Fibroblast of lung (primary cell): ENCODE measurements around the gene IL3. TPM values are rescaled to one million over a fixed set of nuclear protein-coding genes. Genes with fewer than 3 reads are reported as not detected.

ENCODE experiments used
- DNase-seq, 2 donors: peaks; one replicate each; pipeline versions ENCODE4 v3.0.0 to v3.0.0-alpha.2; 2010; ENCODE audit warnings: low read depth in 2 of 2
- H2AFZ ChIP-seq: 2 replicates; pipeline ENCODE4 v1.5.1; 2012; ENCODE audit warnings: low read length, control low read depth, inconsistent platforms
- H3K27ac ChIP-seq: 2 replicates; pipeline ENCODE4 v1.5.1; 2011; ENCODE audit warnings: low read length, control low read depth; ENCODE audit not compliant: insufficient read depth
- H3K27me3 ChIP-seq: 2 replicates; pipeline ENCODE4 v1.5.1; 2011; ENCODE audit warnings: mild to moderate bottlenecking, low read length; ENCODE audit not compliant: control insufficient read depth, insufficient read depth
- H3K36me3 ChIP-seq: 2 replicates; pipeline ENCODE4 v1.5.1; 2011; ENCODE audit warnings: low read length; ENCODE audit not compliant: control insufficient read depth, insufficient read depth
- H3K4me1 ChIP-seq: 2 replicates; pipeline ENCODE4 v1.5.1; 2011; ENCODE audit warnings: low read length; ENCODE audit not compliant: control insufficient read depth, insufficient read depth; ENCODE audit errors: extremely low read depth
- H3K4me2 ChIP-seq: 2 replicates; pipeline ENCODE4 v1.5.1; 2011; ENCODE audit warnings: low read length, control low read depth; ENCODE audit not compliant: insufficient read depth; ENCODE audit errors: extremely low read depth
- H3K4me3 ChIP-seq, 4 experiments: fragments of 200-600 bp in 1 of 4; sonication (generic) in 1 of 4; replicated peaks in 1 of 4; 2 replicates each; pipeline ENCODE4 v1.5.1; 2011 to 2016; ENCODE audit warnings: low read length in 4 of 4, low read depth in 3 of 4, mild to moderate bottlenecking in 3 of 4, control low read depth in 2 of 4, inconsistent platforms in 1 of 4, mixed read lengths in 1 of 4; ENCODE audit not compliant: insufficient read depth in 1 of 4; ENCODE audit errors: control extremely low read depth in 1 of 4
- H3K79me2 ChIP-seq: 2 replicates; pipeline ENCODE4 v1.5.1; 2012; ENCODE audit warnings: mild to moderate bottlenecking, low read length, inconsistent platforms; ENCODE audit not compliant: control insufficient read depth, insufficient read depth
- H3K9ac ChIP-seq: 2 replicates; pipeline ENCODE4 v1.5.1; 2011; ENCODE audit warnings: mild to moderate bottlenecking, low read length, control low read depth; ENCODE audit not compliant: insufficient read depth
- H3K9me3 ChIP-seq: 2 replicates; pipeline ENCODE4 v1.5.1; 2012; ENCODE audit warnings: low read depth, low read length; ENCODE audit not compliant: control insufficient read depth, insufficient read depth
- H4K20me1 ChIP-seq: 2 replicates; pipeline ENCODE4 v1.5.1; 2011; ENCODE audit warnings: low read length; ENCODE audit not compliant: control insufficient read depth, insufficient read depth; ENCODE audit errors: extremely low read depth
- CTCF ChIP-seq, 2 donors: IDR thresholded peaks in 1 of 2; conservative IDR thresholded peaks in 1 of 2; 1 replicate in 1 of 2; 2 replicates in 1 of 2; pipeline ENCODE4 v1.5.1; 2011 to 2012; ENCODE audit warnings: low read length in 2 of 2, control low read depth in 1 of 2, inconsistent platforms in 1 of 2, low read depth in 1 of 2, mild to moderate bottlenecking in 1 of 2
- EZH2 ChIP-seq: IDR thresholded peaks from 2 replicates; pipeline ENCODE4 v1.5.1; 2012; ENCODE audit warnings: low read length, control low read depth, mild to moderate bottlenecking; ENCODE audit errors: missing control alignments
- polyA plus RNA-seq, 2 donors: library from polyadenylated mRNA; depleted of rRNA in 1 of 2; stranded (reverse) in 1 of 2; unstranded in 1 of 2; fragments of >200 nt; gene quantifications; 2 replicates each; pipeline ENCODE4 v1.2.1, GENCODE V29; 2011 to 2012; ENCODE audit warnings: missing spikeins in 1 of 2
- total RNA-seq: library from RNA; depleted of rRNA; stranded (reverse); fragments of >200 nt; gene quantifications from 2 replicates; pipeline ENCODE4 v1.2.1, GENCODE V29; 2014

The IL3 gene
- total and polyA plus RNA-seq, 2 donors (not counting 1 experiment from before 2014, with no cell fraction given), result not detected

- TF ChIP-seq EZH2, result no peak
- TF ChIP-seq CTCF (conservative IDR thresholded peaks at IDR 0.05 in 1 of 2, IDR thresholded peaks at IDR 0.05 in 1 of 2; ENCODE audit: low read depth in 1 of 2, low read length in 2 of 2), result no peak
- H4K20me1 ChIP-seq, result no peaks in the 10 kb centered on the region
These were observed 27.3 kb upstream of the IL3 start for GRCh38 chr5:132033122-132033521.

GRCh38 chr5:132037353-132037752 lies 23.1 kb upstream of the IL3 start:
- Histone ChIP-seq H3K4me3 (no peak overlapping the region), H3K27me3 (no peaks in the 10 kb centered on the region), H3K79me2 (no peaks in the 10 kb centered on the region), H4K20me1 (no peaks in the 10 kb centered on the region), H3K4me2 (no peak overlapping the region), H3K27ac (no peak overlapping the region), H3K4me1 (no peaks in the 10 kb centered on the region), H2AFZ (no peak overlapping the region), H3K9me3 (no peaks in the 10 kb centered on the region), H3K9ac (no peak overlapping the region), H3K36me3 (no peaks in the 10 kb centered on the region)
- TF ChIP-seq CTCF (conservative IDR thresholded peaks at IDR 0.05 in 1 of 2, IDR thresholded peaks at IDR 0.05 in 1 of 2; ENCODE audit: low read depth in 1 of 2, low read length in 2 of 2) (no peak), EZH2 (no peak)
- DNase-seq, result no peak

More at GRCh38 chr5:132033122-132033521, 27.3 kb upstream of the IL3 start:
- H2AFZ ChIP-seq, result no peak overlapping the region
- H3K79me2 ChIP-seq, result no peaks in the 10 kb centered on the region
- peaks cover 12% of the 10 kb centered on the region for H3K27me3 ChIP-seq
- H3K4me2 ChIP-seq, result no peak overlapping the region
- no peak overlapping the region for H3K9ac ChIP-seq
- no peak overlapping the region for H3K4me3 ChIP-seq
- no peak for DNase-seq
- H3K36me3 ChIP-seq, result no peaks in the 10 kb centered on the region
- no peak overlapping the region for H3K27ac ChIP-seq
- no peaks in the 10 kb centered on the region for H3K4me1 ChIP-seq
- no peaks in the 10 kb centered on the region for H3K9me3 ChIP-seq

- no peak overlapping the region for H3K4me3 ChIP-seq
- H3K4me1 ChIP-seq, result no peaks in the 10 kb centered on the region
- H3K27ac ChIP-seq, result no peak overlapping the region
- H3K9ac ChIP-seq, result no peak overlapping the region
- no peak overlapping the region for H3K4me2 ChIP-seq
- H3K27me3 ChIP-seq, result peaks cover 2% of the 10 kb centered on the region
- no peaks in the 10 kb centered on the region for H3K9me3 ChIP-seq
- DNase-seq, result no peak
- H3K36me3 ChIP-seq, result no peaks in the 10 kb centered on the region
- H2AFZ ChIP-seq, result no peak overlapping the region
- H3K79me2 ChIP-seq, result no peaks in the 10 kb centered on the region
- TF ChIP-seq EZH2, result no peak
- no peak for TF ChIP-seq CTCF (conservative IDR thresholded peaks at IDR 0.05 in 1 of 2, IDR thresholded peaks at IDR 0.05 in 1 of 2; ENCODE audit: low read depth in 1 of 2, low read length in 2 of 2)
- H4K20me1 ChIP-seq, result no peaks in the 10 kb centered on the region
These were observed 16.2 kb upstream of the IL3 start for GRCh38 chr5:132044207-132044606.
